GM12878 (cell line): Measurements from ENCODE around the gene SENP7. TPM values are rescaled to one million over a fixed set of nuclear protein-coding genes. Genes with fewer than 3 reads are reported as not detected.

Experiments
- ATAC-seq: fragments of 200-7000 bp; cut with Tn5 transposase; 3 replicates; pipeline ENCODE4 v1.9.1; 2020; ENCODE audit warnings: mild to moderate bottlenecking, moderate library complexity
- BruUV-seq: library from RNA; stranded (reverse); fragments of 400-500 nt; replicated peaks from 2 replicates; lab custom pipeline; 2021; lab: Mats Ljungman, UMichigan
- CTCF ChIA-PET: fragments of 300-600 bp; sonication (Branson Sonifier 250); formaldehyde crosslinking; extraction: SDS; loops from one replicate; lab custom pipeline; 2021; ENCODE audit warnings: inconsistent platforms; lab: Yijun Ruan, JAX
- POLR2A ChIA-PET: fragments of 350-600 bp; formaldehyde crosslinking; extraction: SDS; loops from one replicate; lab custom pipeline; 2021; ENCODE audit warnings: inconsistent platforms; lab: Charles Lee
- RAD21 ChIA-PET: fragments of 300-600 bp; sonication (Branson Sonifier 250); formaldehyde crosslinking; loops from one replicate; lab custom pipeline; 2023; ENCODE audit warnings: antibody characterized with exemption; ENCODE audit not compliant: unreplicated experiment; lab: Charles Lee
- SMC1A ChIA-PET: fragments of 300-600 bp; sonication (Branson Sonifier 250); formaldehyde crosslinking; loops from one replicate; lab custom pipeline; 2023; ENCODE audit not compliant: unreplicated experiment, uncharacterized antibody; lab: Charles Lee
- DNase-seq: peaks from one replicate; pipeline ENCODE4 v3.0.0-alpha.2; 2011; ENCODE audit warnings: low read depth, low spot score
- FAIRE-seq: peaks from 3 replicates; lab custom pipeline; 2011; peaks lifted over from hg19 to GRCh38; lab: Jason Lieb, UNC
- H2AFZ ChIP-seq: 2 replicates; pipeline ENCODE4 v1.6.0; 2011; ENCODE audit warnings: low read depth, low read length, control low read depth; ENCODE audit not compliant: control insufficient read depth
- H3K27ac ChIP-seq: 2 replicates; pipeline ENCODE4 v1.5.1; 2011; ENCODE audit warnings: control low read depth; ENCODE audit not compliant: control insufficient read depth, insufficient read depth
- H3K27me3 ChIP-seq, 2 experiments: replicated peaks in 1 of 2; 2 replicates each; pipeline versions ENCODE4 v1.6.0 to v1.6.1; 2011; ENCODE audit warnings: low read length in 1 of 2; ENCODE audit not compliant: control insufficient read depth in 2 of 2, insufficient read depth in 2 of 2
- H3K36me3 ChIP-seq, 2 experiments: 2 replicates each; pipeline ENCODE4 v1.5.1; 2011; ENCODE audit warnings: low read length in 1 of 2; ENCODE audit not compliant: control insufficient read depth in 2 of 2, insufficient read depth in 2 of 2
- H3K4me1 ChIP-seq: 2 replicates; pipeline ENCODE4 v1.6.1; 2011; ENCODE audit warnings: mild to moderate bottlenecking, low read length, moderate library complexity, mixed read lengths; ENCODE audit not compliant: control insufficient read depth, insufficient read depth
- H3K4me2 ChIP-seq: 2 replicates; pipeline ENCODE4 v1.6.0; 2011; ENCODE audit warnings: control low read depth; ENCODE audit not compliant: control insufficient read depth, insufficient read depth
- H3K4me3 ChIP-seq: fragments of 200-600 bp; sonication (generic); 2 replicates; pipeline ENCODE4 v1.5.1; 2016
- H3K79me2 ChIP-seq: 2 replicates; pipeline ENCODE4 v1.6.0; 2011; ENCODE audit warnings: low read length; ENCODE audit not compliant: control insufficient read depth, insufficient read depth
- H3K9ac ChIP-seq: 2 replicates; pipeline ENCODE4 v1.8.0; 2011; ENCODE audit warnings: low read length, control low read depth, mixed read lengths; ENCODE audit not compliant: control insufficient read depth, insufficient read depth
- H3K9me3 ChIP-seq: replicated peaks from 3 replicates; pipeline ENCODE4 v1.5.1; 2011; ENCODE audit warnings: mild to moderate bottlenecking, low read length; ENCODE audit not compliant: control insufficient read depth, insufficient read depth
- H4K20me1 ChIP-seq: 2 replicates; pipeline ENCODE4 v1.6.0; 2011; ENCODE audit not compliant: control insufficient read depth, insufficient read depth
- ATF7 ChIP-seq: fragments of 450-650 bp; IDR thresholded peaks from 2 replicates; pipeline ENCODE4 v1.6.1; 2016; ENCODE audit warnings: low read depth, mild to moderate bottlenecking
- BMI1 ChIP-seq: fragments of 450-650 bp; IDR thresholded peaks from 2 replicates; pipeline ENCODE4 v1.6.1; 2016; ENCODE audit warnings: mild to moderate bottlenecking, moderate library complexity, borderline replicate concordance
- CBX3 ChIP-seq: fragments of 200-600 bp; sonication (generic); IDR thresholded peaks from 2 replicates; pipeline ENCODE4 v1.6.1; 2016; ENCODE audit warnings: low read depth, borderline replicate concordance
- CEBPB ChIP-seq, 2 experiments: fragments of 150-350 bp in 1 of 2; IDR thresholded peaks; 2 replicates each; pipeline ENCODE4 v1.6.1; 2012 to 2014; ENCODE audit warnings: low read depth in 2 of 2, low read length in 2 of 2, borderline replicate concordance in 1 of 2, inconsistent platforms in 1 of 2
- MAX ChIP-seq: IDR thresholded peaks from 2 replicates; pipeline ENCODE4 v1.6.1; 2012; ENCODE audit warnings: low read depth, low read length, improper control_type of control experiment
- MEF2B ChIP-seq: fragments of 450-650 bp; IDR thresholded peaks from 2 replicates; pipeline ENCODE4 v1.6.1; 2018; ENCODE audit warnings: mild to moderate bottlenecking, moderate library complexity; ENCODE audit not compliant: partially characterized antibody, poor library complexity, severe bottlenecking
- MYB ChIP-seq: fragments of 150-350 bp; IDR thresholded peaks from 2 replicates; pipeline ENCODE4 v1.6.1; 2014; ENCODE audit warnings: mild to moderate bottlenecking, low read depth, low read length, borderline replicate concordance
- NR2C2 ChIP-seq: IDR thresholded peaks from 2 replicates; pipeline ENCODE4 v1.6.1; 2011; ENCODE audit warnings: borderline replicate concordance, low read depth; ENCODE audit not compliant: control insufficient read depth, insufficient read length
- NRF1 ChIP-seq: conservative IDR thresholded peaks from 2 replicates; pipeline ENCODE4 v1.6.1; 2011; ENCODE audit warnings: mild to moderate bottlenecking, low read depth, low read length, improper control_type of control experiment
- PKNOX1 ChIP-seq: fragments of 450-650 bp; IDR thresholded peaks from 2 replicates; pipeline ENCODE4 v1.6.1; 2016; ENCODE audit warnings: mild to moderate bottlenecking
- PRDM15 ChIP-seq: fragments of 450-650 bp; formaldehyde crosslinking; IDR thresholded peaks from 2 replicates; pipeline ENCODE4 v1.4.0; 2020; ENCODE audit warnings: mild to moderate bottlenecking, moderate library complexity
- RFX5 ChIP-seq: IDR thresholded peaks from 2 replicates; pipeline ENCODE4 v1.6.1; 2011; ENCODE audit warnings: low read depth, low read length, improper control_type of control experiment
- SIN3A ChIP-seq: IDR thresholded peaks from 2 replicates; pipeline ENCODE4 v1.6.1; 2012; ENCODE audit warnings: low read depth, low read length, improper control_type of control experiment
- SKIL ChIP-seq: fragments of 450-650 bp; IDR thresholded peaks from 2 replicates; pipeline ENCODE4 v1.6.1; 2017; ENCODE audit warnings: mild to moderate bottlenecking, low read depth, inconsistent platforms; ENCODE audit not compliant: poor library complexity, severe bottlenecking
- SRF ChIP-seq, 2 experiments: IDR thresholded peaks; 2 replicates each; pipeline ENCODE4 v1.6.1; 2011; ENCODE audit warnings: low read depth in 2 of 2, low read length in 2 of 2, mild to moderate bottlenecking in 1 of 2, moderate library complexity in 1 of 2
- TCF7 ChIP-seq: IDR thresholded peaks from 2 replicates; pipeline ENCODE4 v1.6.1; 2014; ENCODE audit warnings: antibody characterized with exemption, borderline replicate concordance
- ZBED1 ChIP-seq: IDR thresholded peaks from 2 replicates; pipeline ENCODE4 v1.6.1; 2016; ENCODE audit warnings: borderline replicate concordance
- WGBS: methylation state at CpG from one replicate; pipeline ENCODE4 v1.1.6; 2016; ENCODE audit warnings: low lambda C conversion rate; ENCODE audit not compliant: insufficient replicate concordance, insufficient coverage; ENCODE audit errors: missing lambda C conversion rate; 5-methylcytosine and 5-hydroxymethylcytosine counted together
- in situ Hi-C: fragments of 300-500 bp; cut with MboI; formaldehyde crosslinking; loops from 9 replicates; pipeline ENCODE4 v1.14.3; 2018; ENCODE audit warnings: mixed read lengths
- intact Hi-C: fragments of 100-400 bp; cut with micrococcal nuclease; formaldehyde crosslinking; loops from one replicate; pipeline ENCODE4 v1.14.2; 2022; ENCODE audit not compliant: unreplicated experiment
- polyA plus RNA-seq, 11 experiments: library from polyadenylated mRNA; depleted of rRNA in 4 of 11; unstranded in 6 of 11; stranded (reverse) in 5 of 11; fragments of >200 nt; fragmentation: Nextera tagmentation in 4 of 11; fragmentation: Illumina TruSeq in 1 of 11; extraction: Ambion mirVana in 4 of 11; extraction: Trizol in 1 of 11; gene quantifications; 1 replicate in 1 of 11; 2 replicates in 10 of 11; pipeline versions ENCODE4 v1.2.1 to v1.2.3, GENCODE V29; 2011 to 2016; ENCODE audit warnings: inconsistent platforms in 2 of 11, missing spikeins in 2 of 11, low read depth in 1 of 11
- total RNA-seq, 4 experiments: library from RNA; depleted of rRNA in 3 of 4; stranded (reverse); fragments of >200 nt in 3 of 4; fragmentation: Illumina TruSeq in 1 of 4; extraction: Trizol in 1 of 4; gene quantifications; 2 replicates each; pipeline versions ENCODE4 v1.2.1 to v1.2.3, GENCODE V29; 2013 to 2021

SENP7 gene
- total and polyA plus RNA-seq, 10 of the 15 experiments (the other 5 are each of a cell fraction or from before 2014, with no cell fraction given) = 2.6 to 14.7 (median 8.3) TPM

GRCh38 chr3:101521211-101521701 is 8.2 kb upstream of the SENP7 start:
- ATAC-seq (no peak), DNase-seq (no peak), FAIRE-seq (no peak)
- no peak overlapping the region for H3K4me3 ChIP-seq
- no peak overlapping the region for H3K27ac ChIP-seq
- no peaks in the 10 kb centered on the region for H3K9me3 ChIP-seq
- in situ Hi-C loops (no loop called here), intact Hi-C loops (no loop called here)
- BruUV-seq = no TSS peak
- peaks cover 8% of the 10 kb centered on the region; the same call in 1 of the 2 replicates for H3K4me1 ChIP-seq
- ChIA-PET RAD21 (no interaction called here), POLR2A (interaction anchor here (0.6 kb wide), 1 partner anchor 87 kb away, joined by 4 read pairs; no protein-coding TSS in a partner anchor), SMC1A (interaction anchor here (1.0 to 1.9 kb wide), 4 partner anchors 9 to 451 kb away, joined by 3 to 5 read pairs (median 4); no protein-coding TSS in a partner anchor), CTCF (interaction anchor here (1.1 kb wide), 1 partner anchor 9 kb away, joined by 3 read pairs; no protein-coding TSS in a partner anchor)
- no peaks in the 10 kb centered on the region for H3K36me3 ChIP-seq
- WGBS = 98% methylated on average over 4 of the region's 4 CpGs
- H3K4me2 ChIP-seq = no peak overlapping the region
- no peaks in the 10 kb centered on the region for H3K79me2 ChIP-seq
- H3K27me3 ChIP-seq = no peaks in the 10 kb centered on the region
- no peak overlapping the region for H2AFZ ChIP-seq
- no peak overlapping the region for H3K9ac ChIP-seq
- no peaks in the 10 kb centered on the region for H4K20me1 ChIP-seq
- TF ChIP-seq TCF7 (no peak), MAX (no peak), RFX5 (no peak), SIN3A (no peak), BMI1 (no peak), ZBED1 (no peak), SRF (IDR thresholded peaks at IDR 0.05; ENCODE audit: low read depth in 2 of 2, low read length in 2 of 2) (no peak), PKNOX1 (no peak), CBX3 (no peak), SKIL (no peak), MEF2B (no peak), CEBPB (IDR thresholded peaks at IDR 0.05; ENCODE audit: borderline replicate concordance in 1 of 2, low read depth in 2 of 2, low read length in 2 of 2) (no peak), PRDM15 (CRISPR knock-in tag) (no peak), NRF1 (no peak), MYB (no peak), ATF7 (no peak), NR2C2 (no peak)
